CD4-positive, alpha-beta T cell (primary cell): ENCODE data around the gene TBC1D2. TPM values are rescaled to one million over a fixed set of nuclear protein-coding genes. Genes with fewer than 3 reads are reported as not detected.
A peak's percentile ranks its signal among the peaks of the same experiment; 100 is the strongest.
"Not testable (repeated sequence)": the region's sequence is repeated elsewhere in the genome, so short reads cannot be mapped to it uniquely, and the experiment has no call there.

ENCODE experiments used
- ATAC-seq: fragments of 200-7000 bp; cut with Tn5 transposase; one replicate; pipeline ENCODE4 v1.10.0; 2022; ENCODE audit warnings: mild to moderate bottlenecking; ENCODE audit not compliant: poor library complexity
- CTCF ChIA-PET: fragments of 350-600 bp; sonication (Branson Sonifier 250); formaldehyde crosslinking; loops from one replicate; lab custom pipeline; 2021; ENCODE audit warnings: antibody characterized with exemption, inconsistent platforms; lab: Charles Lee
- POLR2A ChIA-PET: fragments of 350-600 bp; sonication (Branson Sonifier 250); formaldehyde crosslinking; loops from one replicate; lab custom pipeline; 2021; ENCODE audit warnings: antibody characterized with exemption, inconsistent platforms; lab: Charles Lee
- DNase-seq, 14 experiments: peaks; one replicate each; pipeline ENCODE4 v3.0.0-alpha.2; 2013 to 2020; ENCODE audit warnings: mixed read lengths in 2 of 14
- H3K27ac ChIP-seq, 2 donors: one replicate each; pipeline versions ENCODE4 v1.5.1 to v1.7.0; 2013; ENCODE audit warnings: low read length in 2 of 2, low read depth in 1 of 2, mild to moderate bottlenecking in 1 of 2
- H3K27me3 ChIP-seq, 2 experiments: 1 replicate in 1 of 2; 2 replicates in 1 of 2; pipeline versions ENCODE4 v1.6.1 to v1.7.0; 2013; ENCODE audit warnings: low read length in 2 of 2, control low read depth in 1 of 2, mild to moderate bottlenecking in 1 of 2, moderate library complexity in 1 of 2; ENCODE audit not compliant: insufficient read depth in 2 of 2, control insufficient read depth in 1 of 2
- H3K36me3 ChIP-seq: one replicate; pipeline ENCODE4 v1.6.1; 2013; ENCODE audit warnings: low read length, control low read depth; ENCODE audit not compliant: insufficient read depth
- H3K4me1 ChIP-seq: one replicate; pipeline ENCODE4 v1.6.1; 2013; ENCODE audit warnings: low read length, control low read depth; ENCODE audit not compliant: insufficient read depth
- H3K4me3 ChIP-seq: one replicate; pipeline ENCODE4 v1.5.1; 2013; ENCODE audit warnings: mild to moderate bottlenecking, low read length, moderate library complexity
- H3K9me3 ChIP-seq, 2 experiments: 1 replicate in 1 of 2; 2 replicates in 1 of 2; pipeline versions ENCODE4 v1.6.1 to v1.7.0; 2013; ENCODE audit warnings: low read length in 2 of 2, mild to moderate bottlenecking in 2 of 2, control low read depth in 1 of 2, moderate library complexity in 1 of 2; ENCODE audit not compliant: control insufficient read depth in 1 of 2, insufficient read depth in 1 of 2
- H3K27ac Mint-ChIP-seq: one replicate; pipeline ENCODE4 v1.8.0; 2020; ENCODE audit warnings: mixed read lengths
- H3K27me3 Mint-ChIP-seq: one replicate; pipeline ENCODE4 v1.8.0; 2021; ENCODE audit warnings: mixed read lengths
- H3K36me3 Mint-ChIP-seq: one replicate; pipeline ENCODE4 v1.8.0; 2021; ENCODE audit warnings: low read depth, mixed read lengths
- H3K4me1 Mint-ChIP-seq: one replicate; pipeline ENCODE4 v1.8.0; 2021; ENCODE audit warnings: low read depth, mixed read lengths
- H3K4me3 Mint-ChIP-seq: one replicate; pipeline ENCODE4 v1.8.0; 2020; ENCODE audit warnings: mild to moderate bottlenecking, mixed read lengths
- H3K9me3 Mint-ChIP-seq: one replicate; pipeline ENCODE4 v1.8.0; 2020; ENCODE audit warnings: mixed read lengths
- intact Hi-C, 2 experiments: fragments of 100-400 bp; cut with DNase I in 1 of 2; cut with micrococcal nuclease in 1 of 2; formaldehyde crosslinking; loops; one replicate each; pipeline versions ENCODE4 v1.15.1 to v1.9.0; 2023 to 2025; cut with DNase I, micrococcal nuclease
- total RNA-seq, 174 experiments: library from RNA in 2 of 174; stranded (reverse) in 2 of 174; gene quantifications; one replicate each; pipeline ENCODE4 v1.2.3 and lab custom pipeline; 2021 to 2026
- TF ChIP-seq, protein P1 (sequence below): fragments of 200-600 bp; IDR thresholded peaks from one replicate; pipeline ENCODE4 v1.8.0; 2022; ENCODE audit warnings: antibody characterized with exemption, mild to moderate bottlenecking

The TBC1D2 gene
- total RNA-seq, 2 experiments from 2014 or later, result 2.9 to 4.0 TPM

- no peak overlapping the region for H3K4me3 ChIP-seq
- H3K27me3 Mint-ChIP-seq, result no peaks in the 10 kb centered on the region
- H3K36me3 ChIP-seq, result peaks cover 2% of the 10 kb centered on the region
- TF ChIP-seq, protein P1, sequence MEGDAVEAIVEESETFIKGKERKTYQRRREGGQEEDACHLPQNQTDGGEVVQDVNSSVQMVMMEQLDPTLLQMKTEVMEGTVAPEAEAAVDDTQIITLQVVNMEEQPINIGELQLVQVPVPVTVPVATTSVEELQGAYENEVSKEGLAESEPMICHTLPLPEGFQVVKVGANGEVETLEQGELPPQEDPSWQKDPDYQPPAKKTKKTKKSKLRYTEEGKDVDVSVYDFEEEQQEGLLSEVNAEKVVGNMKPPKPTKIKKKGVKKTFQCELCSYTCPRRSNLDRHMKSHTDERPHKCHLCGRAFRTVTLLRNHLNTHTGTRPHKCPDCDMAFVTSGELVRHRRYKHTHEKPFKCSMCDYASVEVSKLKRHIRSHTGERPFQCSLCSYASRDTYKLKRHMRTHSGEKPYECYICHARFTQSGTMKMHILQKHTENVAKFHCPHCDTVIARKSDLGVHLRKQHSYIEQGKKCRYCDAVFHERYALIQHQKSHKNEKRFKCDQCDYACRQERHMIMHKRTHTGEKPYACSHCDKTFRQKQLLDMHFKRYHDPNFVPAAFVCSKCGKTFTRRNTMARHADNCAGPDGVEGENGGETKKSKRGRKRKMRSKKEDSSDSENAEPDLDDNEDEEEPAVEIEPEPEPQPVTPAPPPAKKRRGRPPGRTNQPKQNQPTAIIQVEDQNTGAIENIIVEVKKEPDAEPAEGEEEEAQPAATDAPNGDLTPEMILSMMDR, result no peak
- H3K4me3 Mint-ChIP-seq, result no peak overlapping the region
- ATAC-seq, result no peak
- no peaks in the 10 kb centered on the region for H3K9me3 Mint-ChIP-seq
- DNase-seq, result no peak
- H3K27ac Mint-ChIP-seq, result peak overlapping the region; percentile 10
- peaks cover 38% of the 10 kb centered on the region for H3K4me1 Mint-ChIP-seq
- ChIA-PET POLR2A (no interaction called here), CTCF (no interaction called here)
- no peaks in the 10 kb centered on the region for H3K9me3 ChIP-seq
- H3K36me3 Mint-ChIP-seq, result no peaks in the 10 kb centered on the region
- no peak overlapping the region for H3K27ac ChIP-seq
- H3K4me1 ChIP-seq, result peaks cover 22% of the 10 kb centered on the region
- no peaks in the 10 kb centered on the region for H3K27me3 ChIP-seq
- intact Hi-C loops, result no loop called here
These were observed 79.7 kb downstream of the TBC1D2 start for GRCh38 chr9:98175762-98176161.

- Mint-ChIP-seq H3K4me1 (peaks cover 37% of the 10 kb centered on the region), H3K36me3 (no peaks in the 10 kb centered on the region), H3K27ac (no peak overlapping the region), H3K9me3 (no peaks in the 10 kb centered on the region), H3K4me3 (no peak overlapping the region), H3K27me3 (no peaks in the 10 kb centered on the region)
- DNase-seq, result no peak
- Histone ChIP-seq H3K9me3 (no peaks in the 10 kb centered on the region), H3K36me3 (peaks cover 2% of the 10 kb centered on the region), H3K4me1 (peaks cover 23% of the 10 kb centered on the region), H3K27me3 (no peaks in the 10 kb centered on the region), H3K4me3 (no peak overlapping the region), H3K27ac (no peak overlapping the region)
- TF ChIP-seq, protein P1, result no peak
- POLR2A ChIA-PET, result no interaction called here
- intact Hi-C loops, result no loop called here
- CTCF ChIA-PET, result no interaction called here
- no peak for ATAC-seq
These were observed 80.3 kb downstream of the TBC1D2 start for GRCh38 chr9:98175028-98175569.

GRCh38 chr9:98174502-98174918 is 80.9 kb downstream of the TBC1D2 start:
- H3K9me3 Mint-ChIP-seq, H3K9me3 ChIP-seq, H3K36me3 Mint-ChIP-seq, H3K27me3 Mint-ChIP-seq, H3K4me3 ChIP-seq, intact Hi-C loops, H3K4me3 Mint-ChIP-seq, ATAC-seq, DNase-seq, H3K27ac Mint-ChIP-seq, H3K27ac ChIP-seq, H3K27me3 ChIP-seq, POLR2A ChIA-PET, H3K36me3 ChIP-seq: not testable (repeated sequence)
- peaks cover 37% of the 10 kb centered on the region for H3K4me1 Mint-ChIP-seq
- peaks cover 26% of the 10 kb centered on the region for H3K4me1 ChIP-seq
- CTCF ChIA-PET, result interaction anchor here (1.1 kb wide), 1 partner anchor 89 kb away, joined by 4 read pairs; no protein-coding TSS in a partner anchor

DNA sequence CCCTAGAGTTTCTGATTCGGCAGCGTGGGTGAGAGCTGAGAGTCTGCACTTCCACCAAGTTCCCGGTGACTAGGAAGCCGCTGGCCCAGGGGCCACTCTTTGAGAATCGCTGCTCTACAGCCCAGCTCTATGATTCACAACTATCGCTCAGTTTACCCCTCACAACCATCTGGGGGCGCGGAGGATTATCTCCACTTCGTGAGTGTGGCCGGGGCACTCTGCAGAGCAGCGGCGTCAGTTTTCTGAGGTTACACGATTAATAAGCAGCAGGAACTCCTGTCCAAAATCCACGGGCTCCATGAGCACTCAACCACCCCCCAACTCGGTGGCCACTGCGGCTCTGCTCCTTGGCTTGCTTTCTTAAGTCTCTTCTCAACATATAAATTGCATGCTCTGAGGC is 82.3 kb downstream of the TBC1D2 start:
- peaks cover 39% of the 10 kb centered on the region for H3K4me1 Mint-ChIP-seq
- H3K36me3 Mint-ChIP-seq, result no peaks in the 10 kb centered on the region
- no peak overlapping the region for H3K27ac ChIP-seq
- no peak for ATAC-seq
- intact Hi-C loops, result no loop called here
- no peak overlapping the region for H3K27ac Mint-ChIP-seq
- no peaks in the 10 kb centered on the region for H3K9me3 ChIP-seq
- no peak for DNase-seq
- H3K27me3 ChIP-seq, result no peaks in the 10 kb centered on the region
- H3K27me3 Mint-ChIP-seq, result no peaks in the 10 kb centered on the region
- CTCF ChIA-PET, result no interaction called here
- H3K36me3 ChIP-seq, result peaks cover 2% of the 10 kb centered on the region
- peaks cover 35% of the 10 kb centered on the region for H3K4me1 ChIP-seq
- H3K9me3 Mint-ChIP-seq, result no peaks in the 10 kb centered on the region
- POLR2A ChIA-PET, result no interaction called here
- H3K4me3 Mint-ChIP-seq, result no peak overlapping the region
- TF ChIP-seq, protein P1, result no peak
- no peak overlapping the region for H3K4me3 ChIP-seq
